Neutrophil (primary cell): ENCODE results near the gene DNMBP.
"Not testable (repeated sequence)": the region's sequence is repeated elsewhere in the genome, so short reads cannot be mapped to it uniquely, and the experiment has no call there.

ENCODE experiments used
- H3K27ac ChIP-seq: fragments of 200-600 bp; sonication (generic); 2 replicates; pipeline ENCODE4 v1.5.1; 2016; ENCODE audit warnings: mild to moderate bottlenecking, moderate library complexity
- H3K27me3 ChIP-seq: fragments of 200-600 bp; sonication (generic); 2 replicates; pipeline ENCODE4 v1.6.0; 2016; ENCODE audit warnings: mild to moderate bottlenecking
- H3K36me3 ChIP-seq: fragments of 200-600 bp; sonication (generic); 2 replicates; pipeline ENCODE4 v1.5.1; 2017
- H3K4me1 ChIP-seq, 2 experiments: fragments of 200-600 bp in 1 of 2; sonication (generic) in 1 of 2; 1 replicate in 1 of 2; 2 replicates in 1 of 2; pipeline versions ENCODE4 v1.5.1 to v1.6.1; 2013 to 2016; ENCODE audit warnings: low read depth in 1 of 2, low read length in 1 of 2, mild to moderate bottlenecking in 1 of 2, moderate library complexity in 1 of 2; ENCODE audit not compliant: control insufficient read depth in 1 of 2, insufficient read depth in 1 of 2
- H3K4me3 ChIP-seq, 2 experiments: fragments of 200-600 bp in 1 of 2; sonication (generic) in 1 of 2; 1 replicate in 1 of 2; 2 replicates in 1 of 2; pipeline ENCODE4 v1.5.1; 2013 to 2016; ENCODE audit warnings: low read depth in 1 of 2, low read length in 1 of 2, mild to moderate bottlenecking in 1 of 2, moderate library complexity in 1 of 2
- H3K9me3 ChIP-seq: fragments of 200-600 bp; sonication (generic); 2 replicates; pipeline ENCODE4 v1.5.1; 2016
- CTCF ChIP-seq: fragments of 200-600 bp; sonication (generic); IDR thresholded peaks from 2 replicates; pipeline ENCODE4 v1.5.1; 2016; ENCODE audit warnings: antibody characterized with exemption

DNMBP gene

GRCh38 chr10:99869581-99870122, 140.1 kb downstream of the DNMBP start:
- Histone ChIP-seq H3K36me3 (peaks cover 9% of the 10 kb centered on the region), H3K4me3 (no peak overlapping the region), H3K27ac (no peak overlapping the region), H3K27me3 (no peaks in the 10 kb centered on the region), H3K9me3 (no peaks in the 10 kb centered on the region), H3K4me1 (peaks cover 0 to 27% of the 10 kb centered on the region in 2 experiments)
- no peak for TF ChIP-seq CTCF

GRCh38 chr10:99867250-99867649, 142.5 kb downstream of the DNMBP start:
- not testable (repeated sequence) for H3K9me3 ChIP-seq, H3K36me3 ChIP-seq, H3K27me3 ChIP-seq, H3K4me3 ChIP-seq
- Histone ChIP-seq H3K4me1 (peaks cover 4 to 30% of the 10 kb centered on the region in 2 experiments), H3K27ac (peak overlapping the region; percentile 23)

- H3K27ac ChIP-seq, H3K9me3 ChIP-seq, H3K36me3 ChIP-seq, H3K27me3 ChIP-seq, H3K4me3 ChIP-seq: not testable (repeated sequence)
- H3K4me1 ChIP-seq = peaks cover 7 to 19% of the 10 kb centered on the region in 2 experiments
These were observed 146.1 kb downstream of the DNMBP start for GRCh38 chr10:99863535-99864240.

- no peaks in the 10 kb centered on the region for H3K36me3 ChIP-seq
- no peak for TF ChIP-seq CTCF
- peaks cover 3 to 7% of the 10 kb centered on the region in 2 experiments for H3K4me1 ChIP-seq
- H3K27ac ChIP-seq = no peak overlapping the region
- no peaks in the 10 kb centered on the region for H3K9me3 ChIP-seq
- no peaks in the 10 kb centered on the region for H3K27me3 ChIP-seq
- H3K4me3 ChIP-seq = no peak overlapping the region
These were observed 149.3 kb downstream of the DNMBP start for GRCh38 chr10:99860466-99860865.

GRCh38 chr10:99859585-99859984, 150.2 kb downstream of the DNMBP start:
- no peak for TF ChIP-seq CTCF
- Histone ChIP-seq H3K4me1 (peaks cover 3 to 7% of the 10 kb centered on the region in 2 experiments), H3K36me3 (no peaks in the 10 kb centered on the region), H3K4me3 (no peak overlapping the region), H3K27me3 (no peaks in the 10 kb centered on the region), H3K27ac (no peak overlapping the region), H3K9me3 (no peaks in the 10 kb centered on the region)

- Histone ChIP-seq H3K4me3 (no peak overlapping the region), H3K4me1 (peaks cover 3 to 7% of the 10 kb centered on the region in 2 experiments), H3K9me3 (no peaks in the 10 kb centered on the region), H3K27me3 (no peaks in the 10 kb centered on the region), H3K27ac (no peak overlapping the region), H3K36me3 (no peaks in the 10 kb centered on the region)
- no peak for TF ChIP-seq CTCF
These were observed 150.9 kb downstream of the DNMBP start for GRCh38 chr10:99858849-99859248.
